NCI-H774 (cell line): Measurements from ENCODE around the gene KRT78.
A peak's percentile ranks its signal among the peaks of the same experiment; 100 is the strongest.
"Not testable (repeated sequence)": the region's sequence is repeated elsewhere in the genome, so short reads cannot be mapped to it uniquely, and the experiment has no call there.

ENCODE experiments used
- DNase-seq: peaks from one replicate; lab custom pipeline; 2025; lab: John Stamatoyannopoulos, UW

KRT78 gene

GRCh38 chr12:52795694-52796428 is 52.9 kb downstream of the KRT78 start, which contains the start of gene KRT3:
KRT3 (minus strand) TSS chr12:52796117; CDS start chr12:52796042, 75 bp downstream.
- DNase-seq: no peak

GRCh38 chr12:52795332-52795674 is 53.5 kb downstream of the KRT78 start:
- not testable (repeated sequence) for DNase-seq

GRCh38 chr12:52794479-52795331 is 54.1 kb downstream of the KRT78 start:
- no peak for DNase-seq

- no peak for DNase-seq
These were observed 56.4 kb downstream of the KRT78 start for GRCh38 chr12:52792185-52793029.

- no peak for DNase-seq
These were observed 57.3 kb downstream of the KRT78 start for GRCh38 chr12:52791271-52792184.

GRCh38 chr12:52790427-52791270 is 58.1 kb downstream of the KRT78 start:
- DNase-seq: no peak

GRCh38 chr12:52789637-52790426 is 59.0 kb downstream of the KRT78 start:
- peak; percentile 12 for DNase-seq

- no peak for DNase-seq
These were observed 59.7 kb downstream of the KRT78 start for GRCh38 chr12:52788876-52789636.

- DNase-seq: no peak
These were observed 60.5 kb downstream of the KRT78 start for GRCh38 chr12:52788192-52788875.
